GM12878 (cell line): ENCODE data around the gene IER3. TPM values are rescaled to one million over a fixed set of nuclear protein-coding genes. Genes with fewer than 3 reads are reported as not detected.

Experiments
- BACH1 ChIP-seq: fragments of 450-650 bp; IDR thresholded peaks from 2 replicates; pipeline ENCODE4 v1.6.1; 2017; ENCODE audit warnings: mild to moderate bottlenecking, borderline replicate concordance
- BCLAF1 ChIP-seq: fragments of 450-650 bp; IDR thresholded peaks from 2 replicates; pipeline ENCODE4 v1.6.1; 2017; ENCODE audit warnings: antibody characterized with exemption, mild to moderate bottlenecking, moderate library complexity
- CUX1 ChIP-seq: IDR thresholded peaks from 2 replicates; pipeline ENCODE4 v1.6.1; 2012; ENCODE audit warnings: improper control_type of control experiment, low read depth, low read length; ENCODE audit not compliant: insufficient replicate concordance
- E2F4 ChIP-seq: IDR thresholded peaks from 2 replicates; pipeline ENCODE4 v1.6.1; 2012; ENCODE audit warnings: low read depth, low read length, improper control_type of control experiment
- FOXM1 ChIP-seq: IDR thresholded peaks from 2 replicates; pipeline ENCODE4 v1.6.1; 2012; ENCODE audit warnings: low read depth, mild to moderate bottlenecking, inconsistent platforms, low read length, moderate library complexity
- MTA2 ChIP-seq: fragments of 450-650 bp; IDR thresholded peaks from 2 replicates; pipeline ENCODE4 v1.6.1; 2016; ENCODE audit warnings: low read depth, mild to moderate bottlenecking, moderate library complexity
- NFXL1 ChIP-seq: fragments of 450-650 bp; IDR thresholded peaks from 2 replicates; pipeline ENCODE4 v1.6.1; 2017; ENCODE audit warnings: antibody characterized with exemption, mild to moderate bottlenecking, borderline replicate concordance
- NR2C1 ChIP-seq: fragments of 450-650 bp; IDR thresholded peaks from 2 replicates; pipeline ENCODE4 v1.6.1; 2017; ENCODE audit warnings: antibody characterized with exemption, mild to moderate bottlenecking, moderate library complexity
- SIN3A ChIP-seq: IDR thresholded peaks from 2 replicates; pipeline ENCODE4 v1.6.1; 2012; ENCODE audit warnings: low read depth, low read length, improper control_type of control experiment
- SREBF2 ChIP-seq: IDR thresholded peaks from 2 replicates; pipeline ENCODE4 v1.6.1; 2012; ENCODE audit warnings: mild to moderate bottlenecking, low read length
- STAT1 ChIP-seq: fragments of 450-650 bp; conservative IDR thresholded peaks from 2 replicates; pipeline ENCODE4 v1.6.1; 2014; ENCODE audit warnings: antibody characterized with exemption, mild to moderate bottlenecking
- WRNIP1 ChIP-seq: IDR thresholded peaks from 2 replicates; pipeline ENCODE4 v1.6.1; 2011; ENCODE audit warnings: low read depth, low read length, improper control_type of control experiment, borderline replicate concordance
- ZNF217 ChIP-seq: fragments of 450-650 bp; IDR thresholded peaks from 2 replicates; pipeline ENCODE4 v1.6.1; 2017; ENCODE audit warnings: antibody characterized with exemption, mild to moderate bottlenecking
- ZNF592 ChIP-seq: fragments of 450-650 bp; IDR thresholded peaks from 2 replicates; pipeline ENCODE4 v1.6.1; 2017; ENCODE audit warnings: mild to moderate bottlenecking, moderate library complexity
- polyA plus RNA-seq, 11 experiments: library from polyadenylated mRNA; depleted of rRNA in 4 of 11; unstranded in 6 of 11; stranded (reverse) in 5 of 11; fragments of >200 nt; fragmentation: Nextera tagmentation in 4 of 11; fragmentation: Illumina TruSeq in 1 of 11; extraction: Ambion mirVana in 4 of 11; extraction: Trizol in 1 of 11; gene quantifications; 1 replicate in 1 of 11; 2 replicates in 10 of 11; pipeline versions ENCODE4 v1.2.1 to v1.2.3, GENCODE V29; 2011 to 2016; ENCODE audit warnings: inconsistent platforms in 2 of 11, missing spikeins in 2 of 11, low read depth in 1 of 11
- total RNA-seq, 4 experiments: library from RNA; depleted of rRNA in 3 of 4; stranded (reverse); fragments of >200 nt in 3 of 4; fragmentation: Illumina TruSeq in 1 of 4; extraction: Trizol in 1 of 4; gene quantifications; 2 replicates each; pipeline versions ENCODE4 v1.2.1 to v1.2.3, GENCODE V29; 2013 to 2021

The IER3 gene
- total and polyA plus RNA-seq, 10 of the 15 experiments (the other 5 are each of a cell fraction or from before 2014, with no cell fraction given): 1.9 to 100 (median 32.3) TPM

- TF ChIP-seq BCLAF1: no peak; the same call in 1 of the 2 replicates
- TF ChIP-seq WRNIP1: no peak
- no peak for TF ChIP-seq ZNF217
- no peak for TF ChIP-seq SREBF2
- peak; percentile 99 for TF ChIP-seq BACH1
- no peak for TF ChIP-seq STAT1
- TF ChIP-seq NR2C1: peak; percentile 29; the same call in 1 of the 2 replicates
- no peak for TF ChIP-seq MTA2
- peak; percentile 75 for TF ChIP-seq SIN3A
- TF ChIP-seq E2F4: peak; percentile 70
- no peak for TF ChIP-seq FOXM1
- no peak for TF ChIP-seq NFXL1
- no peak for TF ChIP-seq CUX1
- no peak for TF ChIP-seq ZNF592
These were observed 22.9 kb downstream of the IER3 start (continued) for GRCh38 chr6:30721198-30722024.
